Aorta (tissue), 5 donors: ENCODE measurements around the gene RNF26. TPM values are rescaled to one million over a fixed set of nuclear protein-coding genes. Genes with fewer than 3 reads are reported as not detected.
A peak's percentile ranks its signal among the peaks of the same experiment; 100 is the strongest.

Source experiments
- ATAC-seq: fragments of 200-7000 bp; cut with Tn5 transposase; one replicate; pipeline ENCODE4 v1.9.1; 2022; ENCODE audit warnings: moderate library complexity; ENCODE audit not compliant: low FRiP score
- DNase-seq, 2 donors: peaks; one replicate each; pipeline ENCODE4 v3.0.0-alpha.2; 2020
- H3K27ac ChIP-seq, 2 donors: one replicate each; pipeline ENCODE4 v1.5.1; 2013; ENCODE audit warnings: low read length in 2 of 2, mild to moderate bottlenecking in 2 of 2, moderate library complexity in 2 of 2, control low read depth in 1 of 2, inconsistent platforms in 1 of 2, low read depth in 1 of 2
- H3K27me3 ChIP-seq, 2 donors: one replicate each; pipeline ENCODE4 v1.6.1; 2013; ENCODE audit warnings: control low read depth in 1 of 2, low read length in 1 of 2, mild to moderate bottlenecking in 1 of 2, moderate library complexity in 1 of 2; ENCODE audit not compliant: insufficient read depth in 2 of 2, control insufficient read depth in 1 of 2
- H3K36me3 ChIP-seq, 2 donors: one replicate each; pipeline ENCODE4 v1.6.1; 2013; ENCODE audit warnings: control low read depth in 1 of 2, low read length in 1 of 2, mild to moderate bottlenecking in 1 of 2; ENCODE audit not compliant: insufficient read depth in 2 of 2, control insufficient read depth in 1 of 2
- H3K4me1 ChIP-seq, 2 donors: one replicate each; pipeline ENCODE4 v1.6.1; 2013; ENCODE audit warnings: low read length in 2 of 2, control low read depth in 1 of 2, mild to moderate bottlenecking in 1 of 2, moderate library complexity in 1 of 2; ENCODE audit not compliant: insufficient read depth in 2 of 2, control insufficient read depth in 1 of 2
- H3K4me3 ChIP-seq, 2 donors: one replicate each; pipeline ENCODE4 v1.5.1; 2013; ENCODE audit warnings: low read length in 2 of 2, control low read depth in 1 of 2, mild to moderate bottlenecking in 1 of 2
- H3K9me3 ChIP-seq: one replicate; pipeline ENCODE4 v1.6.1; 2013; ENCODE audit warnings: mild to moderate bottlenecking, low read length; ENCODE audit not compliant: control insufficient read depth
- WGBS, 2 donors: extraction: QIAGEN DNeasy Blood & Tissue Kit; methylation state at CpG; one replicate each; pipeline ENCODE4 v1.1.7; 2013; 5-methylcytosine and 5-hydroxymethylcytosine counted together
- intact Hi-C, 2 donors: fragments of 100-400 bp; cut with DNase I; formaldehyde crosslinking; loops; one replicate each; pipeline versions ENCODE4 v1.14.2 to v1.15.0; 2022
- polyA plus RNA-seq, 2 donors: library from polyadenylated mRNA; stranded (reverse); fragments of 200-250 nt; gene quantifications; one replicate each; pipeline ENCODE4 v1.2.3, GENCODE V29; 2013
- total RNA-seq, 2 donors: library from RNA; stranded (reverse); fragmentation: NEBNext Ultra II Directional; extraction: Animal tissue kit (Norgen Biotek cat#: 25700); gene quantifications; one replicate each; pipeline ENCODE4 v1.2.1, GENCODE V29; 2021
- donor health status: healthy with polysubstance abuse.
- donor health status: Bipolar disorder and iron deficiency.
- donor health status: DM: no; HTN: no; CAD: no.
- donor health status: DM: no; HTN: no; CAD: no.
- donor health status: DM: yes; HTN: yes; CAD: no.

The RNF26 gene
- total and polyA plus RNA-seq, 4 donors = 9.4 to 17.5 (median 16.6) TPM

GRCh38 chr11:119318240-119319135 lies 15.8 kb upstream of the RNF26 start:
- peaks cover 0 to 5% of the 10 kb centered on the region in 2 donors for H3K36me3 ChIP-seq
- no peak for ATAC-seq
- H3K27ac ChIP-seq = peak overlapping the region; percentile 63 to 97
- H3K4me1 ChIP-seq = no peaks in the 10 kb centered on the region
- H3K9me3 ChIP-seq = no peaks in the 10 kb centered on the region
- no peak overlapping the region for H3K4me3 ChIP-seq
- intact Hi-C loops = no loop called here
- no peaks in the 10 kb centered on the region for H3K27me3 ChIP-seq
- DNase-seq = peak in 1 of 2 donors; percentile 80
- 11 to 19% methylated on average over 22 of the region's 22 CpGs for WGBS, 2 donors

GRCh38 chr11:119319136-119319699 lies 15.1 kb upstream of the RNF26 start:
- no peak for DNase-seq

GRCh38 chr11:119319700-119320239 lies 14.6 kb upstream of the RNF26 start:
- Histone ChIP-seq H3K4me1 (no peaks in the 10 kb centered on the region), H3K27ac (peak overlapping the region; percentile 63 to 97), H3K27me3 (no peaks in the 10 kb centered on the region), H3K4me3 (no peak overlapping the region), H3K9me3 (no peaks in the 10 kb centered on the region), H3K36me3 (peaks cover 0 to 1% of the 10 kb centered on the region in 2 donors)
- WGBS, 2 donors = 48 to 58% methylated on average over 11 of the region's 11 CpGs
- DNase-seq (no peak), ATAC-seq (no peak)
- intact Hi-C loops = loop anchor here (5.0 kb wide), 2 partner anchors 112 to 122 kb away; partner anchors contain the start of gene CBL (in 1 of the 2)

More at GRCh38 chr11:119319136-119319699, 15.1 kb upstream of the RNF26 start:
- no peaks in the 10 kb centered on the region for H3K4me1 ChIP-seq
- H3K4me3 ChIP-seq = no peak overlapping the region
- no peaks in the 10 kb centered on the region for H3K9me3 ChIP-seq
- intact Hi-C loops = no loop called here
- ATAC-seq = no peak
- peak overlapping the region; percentile 63 to 97 for H3K27ac ChIP-seq
- no peaks in the 10 kb centered on the region for H3K27me3 ChIP-seq
- H3K36me3 ChIP-seq = peaks cover 0 to 5% of the 10 kb centered on the region in 2 donors
- 38 to 49% methylated on average over 8 of the region's 8 CpGs for WGBS, 2 donors

GRCh38 chr11:119320240-119320775 lies 14.0 kb upstream of the RNF26 start:
- ATAC-seq (no peak), DNase-seq (no peak)
- Histone ChIP-seq H3K4me3 (peak overlapping the region; percentile 16 to 35), H3K9me3 (no peaks in the 10 kb centered on the region), H3K27me3 (no peaks in the 10 kb centered on the region), H3K4me1 (no peaks in the 10 kb centered on the region), H3K36me3 (no peaks in the 10 kb centered on the region), H3K27ac (peak overlapping the region; percentile 79 to 97)
- intact Hi-C loops = loop anchor here (5.0 kb wide), 2 partner anchors 113 to 123 kb away; partner anchors contain the start of gene CBL (in 1 of the 2)
- 10 to 15% methylated on average over 17 of the region's 17 CpGs for WGBS, 2 donors

- peak; percentile 74 for ATAC-seq
- Histone ChIP-seq H3K27ac (peak overlapping the region; percentile 79 to 97), H3K9me3 (no peaks in the 10 kb centered on the region), H3K27me3 (no peaks in the 10 kb centered on the region), H3K4me1 (no peaks in the 10 kb centered on the region), H3K36me3 (no peaks in the 10 kb centered on the region), H3K4me3 (peak overlapping the region; percentile 16 to 35)
- intact Hi-C loops = loop anchor here (5.0 kb wide), 2 partner anchors 114 to 124 kb away; partner anchors contain the start of gene CBL (in 1 of the 2)
- DNase-seq = peak; percentile 80 to 92
- 1% methylated on average over 56 to 60 of the region's 60 CpGs for WGBS, 2 donors
These were observed 13.4 kb upstream of the RNF26 start for GRCh38 chr11:119320776-119321524.

- intact Hi-C loops = loop anchor here (2.0 to 5.0 kb wide), 3 partner anchors 38 to 125 kb away; partner anchors contain the start of gene CBL (in 1 of the 2)
- H3K27ac ChIP-seq = no peak overlapping the region
- DNase-seq (no peak), ATAC-seq (no peak)
- H3K4me3 ChIP-seq = no peak overlapping the region
- no peaks in the 10 kb centered on the region for H3K27me3 ChIP-seq
- WGBS, 2 donors = 70 to 73% methylated on average over 6 of the region's 6 CpGs
- no peaks in the 10 kb centered on the region for H3K9me3 ChIP-seq
- H3K4me1 ChIP-seq = no peaks in the 10 kb centered on the region
- no peaks in the 10 kb centered on the region for H3K36me3 ChIP-seq
These were observed 12.0 kb upstream of the RNF26 start for GRCh38 chr11:119322360-119322739.

DNA sequence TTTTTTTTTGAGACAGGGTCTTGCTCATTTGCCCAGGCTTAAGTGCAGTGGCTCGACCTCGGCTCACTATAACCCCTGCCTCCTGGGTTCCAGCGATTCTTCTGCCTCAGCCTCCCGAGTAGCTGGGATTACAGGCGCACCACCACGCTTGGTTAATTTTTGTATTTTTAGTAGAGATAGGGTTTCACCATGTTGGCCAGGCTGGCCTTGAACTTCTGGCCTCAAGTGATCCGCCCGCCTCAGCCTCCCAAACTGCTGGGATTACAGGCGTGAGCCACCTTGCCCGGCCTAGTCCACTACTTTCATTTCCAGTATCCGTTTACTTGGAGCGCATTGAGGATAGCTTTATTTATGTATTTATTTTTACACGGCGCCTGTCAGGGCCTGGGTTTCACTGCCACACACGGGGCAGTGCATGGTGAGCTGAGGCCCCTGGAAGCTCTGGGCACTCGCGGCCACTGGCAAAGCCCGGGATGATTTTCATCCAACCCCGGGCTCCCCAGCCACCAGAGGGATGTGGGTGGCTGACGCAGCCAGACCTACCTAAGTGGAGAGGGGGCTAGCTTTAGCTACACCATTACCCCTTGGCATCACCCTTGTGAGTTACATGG lies 11.3 kb upstream of the RNF26 start:
- no peaks in the 10 kb centered on the region for H3K4me1 ChIP-seq
- no peaks in the 10 kb centered on the region for H3K9me3 ChIP-seq
- DNase-seq (no peak), ATAC-seq (no peak)
- no peaks in the 10 kb centered on the region for H3K36me3 ChIP-seq
- WGBS, 2 donors = 78 to 81% methylated on average over 18 to 20 of the region's 20 CpGs
- no peaks in the 10 kb centered on the region for H3K27me3 ChIP-seq
- intact Hi-C loops = loop anchor here (2.0 to 5.0 kb wide), 3 partner anchors 38 to 126 kb away; partner anchors contain the start of gene CBL (in 1 of the 2)
- H3K27ac ChIP-seq = no peak overlapping the region
- no peak overlapping the region for H3K4me3 ChIP-seq
